Peyer's patch (tissue), 4 donors: ENCODE data around the gene VILL. TPM values are rescaled to one million over a fixed set of nuclear protein-coding genes. Genes with fewer than 3 reads are reported as not detected.

Source experiments
- DNase-seq, 3 donors: peaks; one replicate each; pipeline ENCODE4 v3.0.0-alpha.2; 2017 to 2019
- H3K27ac ChIP-seq, 4 donors: fragments of 200-600 bp; sonication (generic); one replicate each; pipeline ENCODE4 v1.5.1; 2016 to 2019
- H3K27me3 ChIP-seq, 2 donors: fragments of 200-600 bp; sonication (generic); one replicate each; pipeline ENCODE4 v1.5.1; 2019
- H3K36me3 ChIP-seq, 3 donors: fragments of 200-600 bp; sonication (generic); one replicate each; pipeline ENCODE4 v1.5.1; 2016 to 2019
- H3K4me1 ChIP-seq, 4 donors: fragments of 200-600 bp; sonication (generic); one replicate each; pipeline ENCODE4 v1.5.1; 2016 to 2019
- H3K4me3 ChIP-seq, 4 donors: fragments of 200-600 bp; sonication (generic); 1 replicate in 3 of 4; 2 replicates in 1 of 4; pipeline ENCODE4 v1.5.1; 2016 to 2019; ENCODE audit warnings: mild to moderate bottlenecking in 1 of 4
- H3K9me3 ChIP-seq, 4 donors: fragments of 200-600 bp; sonication (generic); one replicate each; pipeline ENCODE4 v1.5.1; 2016 to 2019; ENCODE audit warnings: mild to moderate bottlenecking in 1 of 4
- POLR2A ChIP-seq, 2 donors: fragments of 450-650 bp; IDR thresholded peaks; one replicate each; pipeline ENCODE4 v1.5.1; 2017; ENCODE audit warnings: antibody characterized with exemption in 2 of 2, mild to moderate bottlenecking in 2 of 2, moderate library complexity in 2 of 2
- total RNA-seq, 4 donors: library from RNA; depleted of rRNA; stranded (reverse); fragments of >200 nt; gene quantifications; one replicate each; pipeline ENCODE4 v1.1.0, GENCODE V29; 2016
- TF ChIP-seq, protein P1 (sequence below), 6 experiments: fragments of 450-650 bp in 4 of 6; fragments of 200-600 bp in 2 of 6; sonication (generic) in 1 of 6; IDR thresholded peaks; one replicate each; pipeline ENCODE4 v1.5.1; 2017 to 2019; ENCODE audit warnings: antibody characterized with exemption in 6 of 6, mild to moderate bottlenecking in 3 of 6, moderate library complexity in 1 of 6

The VILL gene
- 100 to 1,000 TPM in 3 of 4 donors, 10 to 100 TPM in 1; 59.4 to 309 (median 230) TPM for total RNA-seq

DNA sequence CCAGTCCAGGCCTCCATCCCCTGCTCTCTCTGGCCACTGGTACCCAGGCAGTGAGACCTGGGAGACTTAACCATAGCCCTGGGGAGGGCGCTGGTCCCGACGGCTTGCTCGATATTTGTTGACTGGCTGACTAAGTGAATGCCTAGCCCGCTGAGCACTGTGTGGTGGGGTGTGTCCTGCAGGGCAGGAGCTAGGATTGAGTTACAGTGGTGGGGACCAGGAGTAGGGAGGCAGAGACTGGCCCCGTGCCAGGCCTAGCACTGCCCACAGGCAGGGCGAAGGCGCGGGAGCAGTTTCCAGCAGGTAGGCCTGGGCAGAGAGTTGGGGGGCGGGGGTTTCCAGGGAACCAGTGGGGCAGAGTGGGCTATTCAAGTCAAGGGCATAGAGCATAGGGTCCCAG, at the start of gene VILL:
Gene VILL (plus strand): TSS at position 260 of the 400 bp plus-strand sequence. CDS start 2,887 bp downstream, outside the sequence.
- peak; percentile 76 to 96 for TF ChIP-seq POLR2A (IDR thresholded peaks at IDR 0.05)
- TF ChIP-seq, protein P1, sequence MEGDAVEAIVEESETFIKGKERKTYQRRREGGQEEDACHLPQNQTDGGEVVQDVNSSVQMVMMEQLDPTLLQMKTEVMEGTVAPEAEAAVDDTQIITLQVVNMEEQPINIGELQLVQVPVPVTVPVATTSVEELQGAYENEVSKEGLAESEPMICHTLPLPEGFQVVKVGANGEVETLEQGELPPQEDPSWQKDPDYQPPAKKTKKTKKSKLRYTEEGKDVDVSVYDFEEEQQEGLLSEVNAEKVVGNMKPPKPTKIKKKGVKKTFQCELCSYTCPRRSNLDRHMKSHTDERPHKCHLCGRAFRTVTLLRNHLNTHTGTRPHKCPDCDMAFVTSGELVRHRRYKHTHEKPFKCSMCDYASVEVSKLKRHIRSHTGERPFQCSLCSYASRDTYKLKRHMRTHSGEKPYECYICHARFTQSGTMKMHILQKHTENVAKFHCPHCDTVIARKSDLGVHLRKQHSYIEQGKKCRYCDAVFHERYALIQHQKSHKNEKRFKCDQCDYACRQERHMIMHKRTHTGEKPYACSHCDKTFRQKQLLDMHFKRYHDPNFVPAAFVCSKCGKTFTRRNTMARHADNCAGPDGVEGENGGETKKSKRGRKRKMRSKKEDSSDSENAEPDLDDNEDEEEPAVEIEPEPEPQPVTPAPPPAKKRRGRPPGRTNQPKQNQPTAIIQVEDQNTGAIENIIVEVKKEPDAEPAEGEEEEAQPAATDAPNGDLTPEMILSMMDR (IDR thresholded peaks at IDR 0.05), result peak in 4 of 6 experiments; percentile 5 to 36 (median 27)
- Histone ChIP-seq H3K27ac (peak within 1 kb of the TSS in 3 of 4 donors; percentile 82 to 97 (median 91)), H3K4me3 (peak within 1 kb of the TSS in 3 of 4 donors; percentile 15 to 61 (median 51)), H3K27me3 (no peaks in the 10 kb centered on the region), H3K4me1 (peaks cover 0 to 48% (median 8%) of the 10 kb centered on the region in 4 donors), H3K9me3 (no peaks in the 10 kb centered on the region), H3K36me3 (peaks cover 0 to 5% (median 0%) of the 10 kb centered on the region in 3 donors)
- peak in 2 of 3 donors; percentile 87 to 89 for DNase-seq

DNA sequence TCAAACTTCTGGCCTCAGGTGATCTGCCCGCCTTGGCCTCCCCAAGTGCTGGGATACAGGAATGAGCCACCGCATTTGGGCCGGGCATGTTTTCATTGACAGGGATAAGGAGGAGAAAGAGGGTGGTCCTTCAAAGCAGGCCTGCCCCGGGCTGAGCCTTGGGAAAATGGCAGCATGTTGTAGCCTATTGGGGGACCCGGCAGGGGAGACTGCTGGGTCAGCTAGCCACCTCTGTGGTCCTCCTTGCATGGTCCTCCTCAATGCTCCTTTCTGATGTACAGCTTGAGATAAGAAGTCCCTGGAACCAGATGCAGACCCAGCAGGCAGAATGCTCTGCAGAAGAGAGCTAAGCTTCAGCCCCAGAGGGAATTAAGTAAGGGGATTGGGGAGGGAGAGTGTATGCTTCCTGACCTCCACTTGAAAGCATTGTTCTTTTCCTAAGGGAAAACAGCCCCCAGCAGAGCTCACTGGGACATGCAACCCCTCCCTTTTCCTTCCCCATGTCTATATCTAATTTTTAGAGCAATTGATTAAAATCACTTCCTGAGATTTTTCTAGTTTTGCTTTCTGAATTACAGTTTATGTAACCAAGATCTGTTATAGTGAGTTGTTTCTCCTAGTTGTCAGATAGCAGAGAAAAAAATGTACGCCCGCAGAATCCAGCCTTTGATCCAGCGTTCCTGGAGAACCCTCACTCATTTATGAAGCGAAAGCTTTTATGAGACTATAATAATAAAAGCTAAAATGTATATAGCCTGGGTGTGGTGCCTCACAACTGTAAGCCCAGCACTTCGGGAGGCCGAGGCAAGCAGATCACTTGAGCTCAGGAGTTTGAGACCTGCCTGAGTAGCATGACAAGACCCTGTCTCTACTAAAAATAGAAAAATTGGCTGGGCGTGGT, 48.7 kb upstream of the VILL start:
- TF ChIP-seq POLR2A (IDR thresholded peaks at IDR 0.05), result no peak
- TF ChIP-seq, protein P1 (IDR thresholded peaks at IDR 0.05), result no peak
- peak in 1 of 3 donors; percentile 50 for DNase-seq
- Histone ChIP-seq H3K9me3 (no peaks in the 10 kb centered on the region), H3K27me3 (no peaks in the 10 kb centered on the region), H3K4me3 (no peak overlapping the region), H3K36me3 (no peaks in the 10 kb centered on the region), H3K27ac (peak overlapping the region; percentile 19 to 72 (median 48)), H3K4me1 (peaks cover 0 to 58% (median 9%) of the 10 kb centered on the region in 4 donors)

DNA sequence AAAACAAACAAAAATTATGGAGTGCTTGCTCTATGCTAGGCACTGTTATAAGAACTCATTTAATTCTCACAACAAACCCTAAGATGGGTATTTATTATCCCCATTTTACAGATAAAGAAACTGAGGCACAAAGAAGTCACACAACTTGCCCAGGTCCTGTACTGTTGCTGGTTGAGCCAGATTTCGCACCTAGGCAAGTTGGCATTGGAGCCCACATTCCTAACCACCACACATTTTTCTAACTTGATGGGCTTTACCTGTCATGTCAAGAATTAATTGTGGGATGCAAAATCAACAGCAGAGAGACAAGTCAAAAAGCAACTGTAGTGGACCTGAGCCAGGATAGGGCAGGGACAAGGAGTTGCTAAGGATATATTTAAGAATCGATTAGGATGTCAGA, 47.9 kb upstream of the VILL start:
- no peaks in the 10 kb centered on the region for H3K27me3 ChIP-seq
- peak overlapping the region in 3 of 4 donors; percentile 36 to 72 (median 57) for H3K27ac ChIP-seq
- no peak overlapping the region for H3K4me3 ChIP-seq
- H3K36me3 ChIP-seq, result no peaks in the 10 kb centered on the region
- no peaks in the 10 kb centered on the region for H3K9me3 ChIP-seq
- peaks cover 0 to 57% (median 9%) of the 10 kb centered on the region in 4 donors for H3K4me1 ChIP-seq
- no peak for DNase-seq
- TF ChIP-seq POLR2A (IDR thresholded peaks at IDR 0.05), result no peak
- TF ChIP-seq, protein P1 (IDR thresholded peaks at IDR 0.05), result no peak

DNA sequence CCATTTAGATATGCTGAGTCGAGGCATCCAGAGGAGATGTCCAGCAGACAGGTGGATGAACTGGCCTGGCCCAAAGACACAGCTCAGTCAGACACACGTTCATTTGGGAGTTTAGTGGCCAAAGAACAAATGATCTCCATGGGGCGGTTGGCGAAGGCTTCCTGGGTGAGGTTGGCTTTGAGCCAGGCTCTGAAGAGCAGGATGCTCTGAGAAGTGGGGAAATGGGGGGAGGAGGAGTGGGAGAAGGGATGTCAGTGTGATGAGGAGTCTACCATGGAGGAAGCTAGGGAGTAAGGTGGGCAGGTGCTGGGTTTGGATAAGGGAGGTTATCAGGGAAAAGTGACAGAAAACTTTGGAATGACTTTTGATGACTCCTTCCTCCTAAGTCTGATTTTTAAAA, 47.5 kb upstream of the VILL start:
- H3K36me3 ChIP-seq, result no peaks in the 10 kb centered on the region
- peak overlapping the region in 2 of 4 donors; percentile 57 to 72 for H3K27ac ChIP-seq
- H3K4me3 ChIP-seq, result no peak overlapping the region
- H3K4me1 ChIP-seq, result peaks cover 0 to 57% (median 9%) of the 10 kb centered on the region in 4 donors
- H3K27me3 ChIP-seq, result no peaks in the 10 kb centered on the region
- H3K9me3 ChIP-seq, result no peaks in the 10 kb centered on the region
- TF ChIP-seq, protein P1 (IDR thresholded peaks at IDR 0.05), result no peak
- no peak for TF ChIP-seq POLR2A (IDR thresholded peaks at IDR 0.05)
- DNase-seq, result no peak

DNA sequence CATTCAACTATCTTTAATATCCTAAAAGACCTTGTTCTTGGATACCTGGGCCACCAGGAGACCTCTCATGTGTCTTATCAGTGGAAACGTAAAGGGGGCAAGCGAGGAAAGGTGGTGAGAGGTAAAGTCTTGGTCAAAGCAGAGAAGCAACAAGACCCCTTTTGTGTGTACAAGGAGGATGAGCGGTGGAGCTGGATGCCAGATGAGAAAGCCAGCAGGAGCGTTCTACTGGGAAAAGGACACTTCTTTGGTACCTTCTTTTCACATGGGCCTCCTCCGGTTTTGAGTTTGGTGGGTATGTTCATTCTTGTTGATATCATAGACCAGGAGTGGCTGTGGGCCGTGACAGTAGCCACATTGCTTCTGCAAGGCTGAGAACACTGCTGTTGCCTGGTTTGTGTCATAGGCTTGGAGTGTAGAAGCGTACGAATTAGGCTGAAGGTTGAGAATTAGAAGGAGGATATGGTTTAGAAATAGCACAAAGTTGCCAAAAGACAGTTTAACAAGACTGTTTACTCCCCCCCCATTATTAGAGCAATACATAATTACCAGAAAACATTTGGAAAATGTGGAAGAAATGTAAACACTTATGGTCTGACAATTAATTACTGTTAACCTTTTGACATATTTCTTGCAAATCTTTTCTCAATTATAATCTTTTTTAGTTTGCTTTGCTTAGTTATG, 46.8 kb upstream of the VILL start:
- DNase-seq, result no peak
- no peaks in the 10 kb centered on the region for H3K36me3 ChIP-seq
- H3K27me3 ChIP-seq, result no peaks in the 10 kb centered on the region
- peaks cover 0 to 57% (median 9%) of the 10 kb centered on the region in 4 donors for H3K4me1 ChIP-seq
- H3K27ac ChIP-seq, result peak overlapping the region in 3 of 4 donors; percentile 17 to 72 (median 57)
- TF ChIP-seq, protein P1 (IDR thresholded peaks at IDR 0.05), result no peak
- no peak for TF ChIP-seq POLR2A (IDR thresholded peaks at IDR 0.05)
- no peaks in the 10 kb centered on the region for H3K9me3 ChIP-seq
- no peak overlapping the region for H3K4me3 ChIP-seq
